Ammon's horn (tissue), 1 donor: ENCODE measurements around the gene LRRC74B.

Experiments
- DNase-seq: peaks from one replicate; pipeline ENCODE4 v3.0.0-alpha.2; 2016; ENCODE audit warnings: low spot score

Gene LRRC74B

GRCh38 chr22:21014202-21014725 is 31.5 kb upstream of the LRRC74B start:
- DNase-seq, result peak; percentile 96

DNA sequence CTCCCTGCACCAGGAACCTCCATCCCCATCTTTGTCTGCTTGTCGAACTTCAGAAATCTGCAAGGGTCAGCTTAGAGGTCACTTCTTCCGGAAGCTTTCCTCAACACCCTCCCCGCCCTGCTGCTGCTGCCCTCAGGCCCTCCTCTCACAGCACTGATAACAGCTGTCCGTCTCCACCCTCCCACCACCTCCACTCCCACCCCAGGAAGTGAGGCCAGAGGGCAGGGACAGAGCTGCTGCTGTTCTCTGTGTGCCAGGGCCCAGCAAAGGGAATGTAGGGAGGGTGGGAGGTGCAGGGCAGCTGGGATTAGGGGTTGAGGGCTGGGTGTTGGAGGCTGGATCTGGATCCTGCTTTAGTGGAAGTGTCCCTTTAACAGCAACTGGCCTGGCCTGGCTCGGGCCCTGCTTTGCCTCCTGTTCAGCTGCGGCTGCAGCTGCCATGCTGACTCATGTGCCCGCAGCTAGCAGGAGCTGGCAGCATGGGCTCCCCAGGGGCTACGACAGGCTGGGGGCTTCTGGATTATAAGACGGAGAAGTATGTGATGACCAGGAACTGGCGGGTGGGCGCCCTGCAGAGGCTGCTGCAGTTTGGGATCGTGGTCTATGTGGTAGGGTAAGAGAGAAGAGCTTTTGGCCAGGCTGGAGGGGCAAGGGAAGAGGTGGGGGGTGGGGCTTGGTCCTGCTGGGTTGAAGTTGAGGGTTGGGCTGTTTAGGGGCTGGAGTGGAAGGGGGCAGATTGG is 30.9 kb upstream of the LRRC74B start, which contains the start of gene P2RX6:
Gene P2RX6, plus strand, starts transcription at position 440 of the 740 bp plus-strand sequence. Its CDS starts 10 bp downstream, at position 450.
- DNase-seq, result peak; percentile 28

DNA sequence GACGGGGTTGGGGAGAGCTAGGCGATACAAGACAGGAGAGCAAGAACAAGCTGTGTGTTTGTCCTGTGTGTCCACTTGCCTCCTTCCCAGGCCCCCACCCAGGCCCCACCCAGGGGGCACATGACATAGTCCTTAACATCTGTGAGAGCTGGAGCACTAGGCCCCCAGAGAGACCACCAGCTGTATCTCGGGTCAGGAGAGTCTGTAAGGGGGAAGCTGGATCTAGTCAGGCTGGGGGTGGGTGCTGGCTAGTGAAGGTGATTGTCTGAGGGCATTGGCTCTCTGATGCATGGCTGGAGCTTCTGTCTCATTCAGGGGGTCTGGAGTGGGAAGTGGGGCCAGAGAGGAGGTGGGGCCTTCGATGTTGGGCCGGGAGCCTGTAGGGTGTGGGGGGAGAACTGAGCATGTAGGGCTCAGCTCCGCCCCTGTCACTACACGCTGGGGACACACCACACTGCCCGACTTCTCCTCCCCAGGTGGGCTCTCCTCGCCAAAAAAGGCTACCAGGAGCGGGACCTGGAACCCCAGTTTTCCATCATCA is 30.2 kb upstream of the LRRC74B start:
- no peak for DNase-seq

DNA sequence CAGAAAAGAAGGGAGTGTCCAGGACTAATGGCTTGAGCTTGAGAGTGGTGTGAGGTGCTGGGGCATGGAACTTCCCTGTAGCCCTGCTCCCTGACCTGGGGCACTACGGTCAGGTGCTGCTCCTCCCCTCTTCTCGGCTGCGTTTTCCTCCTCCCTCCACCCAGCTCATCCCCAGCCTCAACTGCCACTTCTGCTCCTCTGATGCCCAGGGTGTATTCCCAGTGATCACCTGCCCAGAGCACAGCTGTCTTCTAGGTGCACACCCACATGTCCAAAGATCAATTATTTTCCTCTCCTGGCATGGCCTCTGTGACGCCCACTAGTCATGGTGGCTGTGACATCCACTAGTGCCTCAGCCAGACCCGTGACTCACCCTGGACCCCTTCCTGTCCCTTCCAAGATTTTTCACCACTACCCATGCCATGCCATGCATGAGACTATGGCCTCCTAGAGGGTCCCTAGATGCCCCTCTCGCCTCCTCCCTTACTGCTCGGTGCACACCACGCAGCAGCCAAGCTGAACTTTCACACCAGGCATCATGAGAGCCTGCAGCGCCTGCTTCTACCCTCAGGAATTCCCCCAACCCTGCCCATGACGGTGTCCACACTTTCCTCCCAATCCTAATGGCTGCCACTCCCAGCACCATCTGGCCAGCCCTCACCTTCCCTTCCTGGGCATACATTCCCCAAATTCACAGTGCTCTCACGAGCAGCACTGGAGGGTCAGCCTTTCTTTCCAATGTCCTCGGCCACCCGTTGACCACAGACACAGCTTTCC is 28.9 kb upstream of the LRRC74B start:
- DNase-seq, result no peak

DNA sequence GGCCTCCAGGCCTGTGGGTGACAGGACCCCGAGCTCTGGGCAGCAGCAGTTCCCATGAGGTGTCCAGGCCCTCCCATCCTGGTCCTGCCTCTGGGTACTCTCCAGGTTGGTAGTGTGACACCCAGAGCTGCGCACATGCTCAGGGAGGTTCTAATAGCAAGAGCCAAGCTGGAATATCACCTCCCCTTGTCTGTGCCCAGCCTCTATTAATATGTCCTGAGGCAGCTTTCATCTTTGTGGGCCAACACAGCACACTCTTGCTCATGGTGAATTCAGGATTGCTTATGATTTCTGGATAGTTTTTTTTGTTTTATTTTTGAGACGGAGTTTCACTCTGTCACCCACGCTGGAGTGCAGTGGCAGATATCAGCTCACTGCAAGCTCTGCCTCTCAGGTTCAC is 27.4 kb upstream of the LRRC74B start:
- DNase-seq, result no peak

DNA sequence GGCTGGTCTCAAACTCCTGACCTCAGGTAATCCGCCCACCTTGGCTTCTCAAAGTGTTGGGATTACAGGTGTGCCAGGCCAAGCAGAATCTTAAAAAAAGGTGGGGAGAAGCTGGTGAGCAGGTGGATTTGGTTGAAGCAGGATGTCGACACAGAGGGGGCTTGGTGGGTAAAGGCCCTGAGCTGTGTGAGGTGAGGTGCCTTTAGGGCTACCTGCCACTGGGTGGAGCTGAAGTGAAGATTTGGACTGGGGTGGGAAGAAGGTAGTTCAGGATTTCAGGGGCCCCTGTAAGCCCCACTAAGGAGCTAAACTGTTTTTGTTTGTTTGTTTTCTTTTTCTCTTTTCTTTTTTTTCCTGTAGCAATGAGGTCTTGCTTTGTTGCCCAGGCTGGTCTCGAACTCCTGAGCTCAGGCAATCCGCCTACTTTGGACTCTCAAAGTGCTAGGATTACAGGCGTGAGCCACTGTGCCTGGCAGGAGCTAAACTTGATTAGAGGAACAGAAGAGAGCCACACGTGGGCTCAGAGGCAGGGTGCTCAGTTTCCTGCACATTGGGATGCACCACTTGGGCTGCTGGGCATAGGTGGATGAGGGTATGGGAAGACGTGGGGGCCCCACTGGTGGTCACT is 24.8 kb upstream of the LRRC74B start:
- no peak for DNase-seq

- DNase-seq, result no peak
Observed at GRCh38 chr22:21022507-21022906, 23.2 kb upstream of the LRRC74B start.

- no peak for DNase-seq
Observed at GRCh38 chr22:21022955-21023614, 22.7 kb upstream of the LRRC74B start.

DNA sequence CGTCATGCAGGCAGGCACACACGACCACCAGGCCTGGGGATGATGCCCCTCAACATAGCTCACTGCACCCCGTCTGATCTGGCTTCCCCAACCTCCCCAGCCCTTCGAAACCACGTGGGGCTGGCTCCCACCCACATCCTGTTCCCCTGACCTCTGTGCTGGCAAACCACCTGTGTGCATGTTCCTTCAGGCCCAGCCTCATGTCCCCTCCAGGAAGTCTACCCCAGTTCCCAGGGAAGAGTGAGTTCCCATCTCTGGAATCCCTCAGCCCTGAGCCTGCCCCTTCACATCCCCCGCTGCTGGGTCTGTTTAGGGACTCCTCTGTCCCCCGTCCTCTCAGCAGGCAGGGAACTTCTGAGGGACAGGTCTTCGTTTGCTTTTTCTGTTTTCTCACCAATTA is 20.5 kb upstream of the LRRC74B start:
- DNase-seq, result no peak

GRCh38 chr22:21025763-21026755 is 19.7 kb upstream of the LRRC74B start:
- no peak for DNase-seq

DNA sequence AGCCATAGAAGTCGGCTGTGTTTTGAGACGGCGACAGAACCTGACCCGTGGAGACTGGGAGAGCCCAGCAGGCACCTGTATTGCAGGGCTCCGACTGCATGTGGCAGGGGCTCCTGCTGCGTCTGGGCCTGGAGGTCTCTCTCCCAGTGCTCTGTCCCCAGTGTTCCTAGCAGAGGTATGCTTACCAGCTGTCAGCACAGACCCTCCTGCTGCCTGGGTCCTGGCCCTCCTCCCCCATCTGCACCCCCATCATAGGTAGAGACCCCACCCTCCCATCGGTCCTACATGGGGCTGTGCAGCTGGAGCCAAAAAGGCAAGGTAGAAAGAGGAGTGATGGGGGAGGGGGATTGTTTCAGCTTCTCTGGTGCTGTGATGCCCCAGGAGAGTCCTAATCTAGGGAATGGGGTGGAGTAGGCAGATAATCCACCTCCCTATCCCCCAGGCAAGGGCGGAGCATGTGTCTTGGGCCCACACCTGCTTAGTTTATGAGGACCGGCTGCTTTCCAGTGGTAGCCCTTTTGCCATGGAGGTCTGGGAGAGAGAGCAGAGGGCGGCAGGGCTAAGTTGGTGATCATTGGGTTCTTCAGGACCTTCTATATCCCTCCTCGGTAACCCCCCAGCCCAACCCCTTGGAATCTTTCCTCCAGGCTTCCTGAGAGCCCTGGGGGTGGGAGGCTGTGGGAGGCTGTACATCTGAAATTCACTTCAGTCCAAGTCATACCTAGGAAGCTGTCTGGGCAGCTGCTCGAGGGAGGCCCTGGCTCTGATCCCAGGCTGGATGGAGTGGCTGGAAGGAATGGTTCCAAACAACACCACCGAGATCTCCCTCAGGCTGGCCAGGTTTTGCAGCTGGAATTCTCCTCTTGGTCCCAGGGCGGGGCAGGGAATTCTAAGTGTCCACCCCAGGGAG is 18.7 kb upstream of the LRRC74B start:
- DNase-seq, result no peak

GRCh38 chr22:21028277-21029251 is 17.2 kb upstream of the LRRC74B start:
- no peak for DNase-seq

DNA sequence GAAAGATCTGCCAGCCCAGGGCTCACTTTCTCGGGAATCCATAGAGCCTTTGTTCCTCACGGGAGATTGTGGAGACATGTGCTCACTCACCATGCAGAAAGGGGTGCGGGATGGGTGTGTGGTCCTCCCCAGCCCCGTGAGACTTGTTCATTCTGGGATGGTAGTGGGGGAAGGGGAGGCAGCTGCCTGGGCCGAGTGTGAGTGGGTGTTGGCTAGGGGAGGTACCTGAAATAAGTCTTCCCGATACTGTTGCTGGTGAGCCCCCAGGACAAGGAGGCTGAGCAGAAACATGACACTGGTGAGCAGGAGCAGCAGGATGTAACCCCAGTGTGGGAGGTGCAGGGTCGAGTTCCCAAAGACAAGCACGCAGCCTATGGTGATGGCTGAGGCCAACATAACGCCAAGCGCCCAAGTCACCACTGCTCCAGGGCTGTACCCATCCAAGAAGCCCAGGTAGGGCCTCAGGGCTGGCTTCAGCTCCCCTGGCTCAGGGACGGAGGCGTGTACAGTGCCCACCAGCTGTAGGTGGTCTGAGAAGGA is 16.2 kb upstream of the LRRC74B start:
- DNase-seq, result no peak

DNA sequence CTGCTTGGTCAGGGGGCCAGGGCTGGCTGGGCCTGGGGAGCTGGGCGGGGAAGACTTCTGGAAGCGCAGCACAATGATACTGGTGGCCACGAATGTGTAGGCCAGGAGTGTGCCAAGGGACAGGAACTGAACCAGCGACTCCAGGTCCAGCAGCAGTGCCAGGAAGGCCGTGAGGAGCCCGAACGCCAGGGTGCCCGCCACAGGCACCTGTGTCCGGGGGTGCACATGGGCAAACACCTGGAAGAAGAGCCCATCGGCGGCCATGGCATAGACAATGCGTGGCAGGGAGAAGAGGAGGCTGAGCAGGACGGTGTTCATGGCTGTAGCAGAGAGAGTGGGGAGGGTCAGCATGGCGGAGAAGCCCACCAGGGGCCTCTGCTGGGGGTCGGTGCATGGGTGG is 15.7 kb upstream of the LRRC74B start:
- DNase-seq, result no peak

DNA sequence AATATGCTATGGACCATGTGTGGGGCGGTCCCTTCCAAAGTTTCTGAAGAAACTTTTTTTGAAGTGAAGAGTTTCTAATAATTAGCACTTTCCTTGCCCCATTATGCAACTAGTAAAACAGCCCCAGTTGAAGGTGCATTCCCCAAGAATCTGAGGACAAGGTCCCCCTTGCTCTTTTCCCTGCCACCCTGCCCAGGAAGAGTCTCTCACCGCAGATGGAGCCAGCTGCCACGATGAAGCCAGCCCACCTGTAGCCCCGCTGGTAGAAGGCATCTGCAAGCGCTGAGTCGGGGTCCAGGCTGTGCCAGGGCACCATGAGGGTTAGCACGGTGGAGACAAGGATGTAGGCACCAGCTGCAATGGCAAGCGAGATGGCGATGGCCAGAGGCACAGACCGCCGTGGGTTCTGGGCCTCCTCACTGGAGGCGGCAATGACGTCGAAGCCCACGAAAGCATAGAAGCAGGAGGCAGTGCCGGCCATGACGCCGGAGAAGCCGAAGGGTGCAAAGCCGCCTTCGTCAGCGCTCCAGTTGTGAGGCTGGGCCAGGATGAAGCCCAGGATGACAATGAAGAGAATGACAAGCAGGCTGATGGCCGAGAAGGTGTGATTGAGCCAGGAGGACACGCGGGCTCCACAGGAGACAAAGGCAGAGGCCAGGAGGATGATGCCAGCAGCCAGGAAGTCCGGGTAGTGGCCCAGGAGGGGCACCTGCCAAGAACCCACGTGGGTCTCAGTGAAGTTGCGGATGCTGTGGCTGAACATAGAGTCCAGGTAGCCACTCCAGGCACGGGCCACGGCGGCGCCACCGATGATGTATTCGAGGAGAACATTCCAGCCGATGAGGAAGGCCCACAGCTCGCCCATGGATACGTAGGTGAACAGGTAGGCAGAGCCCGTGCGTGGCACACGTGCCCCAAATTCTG is 14.9 kb upstream of the LRRC74B start:
- DNase-seq, result no peak

- no peak for DNase-seq
Observed at GRCh38 chr22:21031545-21032036, 14.2 kb upstream of the LRRC74B start.
